ENCODE results near the gene SAXO2.
"Not testable (repeated sequence)": the region's sequence is repeated elsewhere in the genome, so short reads cannot be mapped to it uniquely, and the experiment has no call there.

- not testable (repeated sequence) for TF ChIP-seq POLR2A, EP300 (IDR thresholded peaks at IDR 0.05)
- TF ChIP-seq, protein P1, sequence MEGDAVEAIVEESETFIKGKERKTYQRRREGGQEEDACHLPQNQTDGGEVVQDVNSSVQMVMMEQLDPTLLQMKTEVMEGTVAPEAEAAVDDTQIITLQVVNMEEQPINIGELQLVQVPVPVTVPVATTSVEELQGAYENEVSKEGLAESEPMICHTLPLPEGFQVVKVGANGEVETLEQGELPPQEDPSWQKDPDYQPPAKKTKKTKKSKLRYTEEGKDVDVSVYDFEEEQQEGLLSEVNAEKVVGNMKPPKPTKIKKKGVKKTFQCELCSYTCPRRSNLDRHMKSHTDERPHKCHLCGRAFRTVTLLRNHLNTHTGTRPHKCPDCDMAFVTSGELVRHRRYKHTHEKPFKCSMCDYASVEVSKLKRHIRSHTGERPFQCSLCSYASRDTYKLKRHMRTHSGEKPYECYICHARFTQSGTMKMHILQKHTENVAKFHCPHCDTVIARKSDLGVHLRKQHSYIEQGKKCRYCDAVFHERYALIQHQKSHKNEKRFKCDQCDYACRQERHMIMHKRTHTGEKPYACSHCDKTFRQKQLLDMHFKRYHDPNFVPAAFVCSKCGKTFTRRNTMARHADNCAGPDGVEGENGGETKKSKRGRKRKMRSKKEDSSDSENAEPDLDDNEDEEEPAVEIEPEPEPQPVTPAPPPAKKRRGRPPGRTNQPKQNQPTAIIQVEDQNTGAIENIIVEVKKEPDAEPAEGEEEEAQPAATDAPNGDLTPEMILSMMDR (IDR thresholded peaks at IDR 0.05): not testable (repeated sequence)
Observed at GRCh38 chr15:82330921-82331320, 68.3 kb downstream of the SAXO2 start.
